PC-9 (cell line): Measurements from ENCODE around the gene IST1. TPM values are rescaled to one million over a fixed set of nuclear protein-coding genes. Genes with fewer than 3 reads are reported as not detected.

Experiments
- BruUV-seq: library from RNA; stranded (reverse); fragments of 400-500 nt; replicated peaks from 2 replicates; lab custom pipeline; 2021; lab: Mats Ljungman, UMichigan
- CTCF ChIA-PET: fragments of 300-600 bp; sonication (Branson Sonifier 250); formaldehyde crosslinking; loops from one replicate; lab custom pipeline; 2022; ENCODE audit warnings: antibody characterized with exemption; lab: Charles Lee
- POLR2A ChIA-PET: fragments of 300-600 bp; sonication (Branson Sonifier 250); formaldehyde crosslinking; loops from one replicate; lab custom pipeline; 2022; ENCODE audit warnings: antibody characterized with exemption; ENCODE audit not compliant: unreplicated experiment; lab: Charles Lee
- DNase-seq, 2 experiments: peaks; one replicate each; pipeline versions ENCODE4 v3.0.0 to v3.0.0-alpha.2; 2015 to 2022; ENCODE audit warnings: mixed read lengths in 1 of 2
- H2AFZ ChIP-seq: fragments of 200-600 bp; sonication (generic); 2 replicates; pipeline ENCODE4 v1.8.1; 2017; ENCODE audit warnings: antibody characterized with exemption
- H3F3A ChIP-seq: fragments of 200-600 bp; sonication (generic); 2 replicates; pipeline ENCODE4 v1.8.1; 2017; ENCODE audit warnings: antibody characterized with exemption, mild to moderate bottlenecking, low read depth; ENCODE audit not compliant: insufficient read depth
- H3K27ac ChIP-seq: fragments of 200-600 bp; sonication (generic); 2 replicates; pipeline ENCODE4 v1.6.1; 2016; ENCODE audit warnings: mixed run types
- H3K27me3 ChIP-seq: fragments of 200-600 bp; sonication (generic); 2 replicates; pipeline ENCODE4 v1.6.1; 2016; ENCODE audit warnings: low read depth, mixed run types; ENCODE audit not compliant: insufficient read depth
- H3K36me3 ChIP-seq: fragments of 200-600 bp; sonication (generic); 2 replicates; pipeline ENCODE4 v1.6.1; 2016; ENCODE audit warnings: low read depth, mixed run types
- H3K4me1 ChIP-seq: fragments of 200-600 bp; sonication (generic); replicated peaks from 2 replicates; pipeline ENCODE4 v1.6.1; 2016; ENCODE audit warnings: mixed run types; ENCODE audit not compliant: insufficient read depth
- H3K4me2 ChIP-seq: fragments of 200-600 bp; sonication (generic); 2 replicates; pipeline ENCODE4 v1.6.1; 2017; ENCODE audit warnings: mixed run types
- H3K4me3 ChIP-seq: fragments of 200-600 bp; sonication (generic); 2 replicates; pipeline ENCODE4 v1.6.1; 2016; ENCODE audit warnings: mixed run types
- H3K79me2 ChIP-seq: fragments of 200-600 bp; sonication (generic); 2 replicates; pipeline ENCODE4 v1.6.1; 2017; ENCODE audit warnings: low read depth, mixed run types
- H3K9me2 ChIP-seq: fragments of 200-600 bp; sonication (generic); 2 replicates; pipeline ENCODE4 v1.8.1; 2017; ENCODE audit warnings: mild to moderate bottlenecking; ENCODE audit not compliant: insufficient read depth
- H3K9me3 ChIP-seq: fragments of 200-600 bp; sonication (generic); 2 replicates; pipeline ENCODE4 v1.8.1; 2016; ENCODE audit warnings: low read depth; ENCODE audit not compliant: insufficient read depth
- H4K20me1 ChIP-seq: fragments of 200-600 bp; sonication (generic); 2 replicates; pipeline ENCODE4 v1.8.1; 2017; ENCODE audit not compliant: insufficient read depth
- CTCF ChIP-seq: fragments of 200-600 bp; sonication (generic); conservative IDR thresholded peaks from 2 replicates; pipeline ENCODE4 v1.6.1; 2017; ENCODE audit warnings: mixed run types, antibody characterized with exemption, mild to moderate bottlenecking, moderate library complexity
- EZH2 ChIP-seq: fragments of 200-600 bp; sonication (generic); IDR thresholded peaks from 2 replicates; pipeline ENCODE4 v1.8.0; 2017; ENCODE audit warnings: antibody characterized with exemption, low read depth
- intact Hi-C: fragments of 100-400 bp; cut with micrococcal nuclease; formaldehyde crosslinking; loops from one replicate; pipeline ENCODE4 v1.10.0; 2022; ENCODE audit not compliant: unreplicated experiment
- total RNA-seq: library from RNA; stranded (reverse); gene quantifications from 2 replicates; pipeline ENCODE4 v1.2.3, GENCODE V29; 2021

The IST1 gene
- total RNA-seq, 1 experiment from 2014 or later: 177 TPM

GRCh38 chr16:71851746-71852145 lies 43.6 kb upstream of the IST1 start:
- CTCF ChIA-PET: no interaction called here
- no peaks in the 10 kb centered on the region for H3K9me3 ChIP-seq
- no peak overlapping the region for H3K27ac ChIP-seq
- peaks cover 8% of the 10 kb centered on the region; the same call in 1 of the 2 replicates for H3K36me3 ChIP-seq
- POLR2A ChIA-PET: interaction anchor here (0.6 kb wide), 1 partner anchor 123 kb away, joined by 3 read pairs; no protein-coding TSS in a partner anchor
- no peaks in the 10 kb centered on the region for H3K27me3 ChIP-seq
- H3K4me1 ChIP-seq: peaks cover 8% of the 10 kb centered on the region
- peaks cover 20% of the 10 kb centered on the region for H3K79me2 ChIP-seq
- TF ChIP-seq EZH2: no peak
- no peak overlapping the region for H3K4me3 ChIP-seq
- no peak overlapping the region for H3K4me2 ChIP-seq
- no peaks in the 10 kb centered on the region for H3F3A ChIP-seq
- H4K20me1 ChIP-seq: 0 out of 2 replicates have a peak, but pooled peaks cover 3% of the 10 kb centered on the region
- H2AFZ ChIP-seq: no peak overlapping the region
- intact Hi-C loops: no loop called here
- no peak for DNase-seq
- H3K9me2 ChIP-seq: no peaks in the 10 kb centered on the region
- no TSS peak for BruUV-seq

- H3K4me1 ChIP-seq: peaks cover 4% of the 10 kb centered on the region
- H3K4me2 ChIP-seq: no peak overlapping the region
- no peaks in the 10 kb centered on the region for H3K9me2 ChIP-seq
- H3F3A ChIP-seq: no peaks in the 10 kb centered on the region
- peaks cover 8% of the 10 kb centered on the region; the same call in 1 of the 2 replicates for H3K36me3 ChIP-seq
- no peak overlapping the region for H3K27ac ChIP-seq
- no peak for DNase-seq
- POLR2A ChIA-PET: interaction anchor here (0.6 kb wide), 1 partner anchor 123 kb away, joined by 3 read pairs; no protein-coding TSS in a partner anchor
- BruUV-seq: no TSS peak
- no peaks in the 10 kb centered on the region for H3K27me3 ChIP-seq
- H4K20me1 ChIP-seq: 0 out of 2 replicates have a peak, but pooled peaks cover 3% of the 10 kb centered on the region
- intact Hi-C loops: no loop called here
- no peaks in the 10 kb centered on the region for H3K9me3 ChIP-seq
- no peak overlapping the region for H3K4me3 ChIP-seq
- peaks cover 16% of the 10 kb centered on the region for H3K79me2 ChIP-seq
- no peak for TF ChIP-seq EZH2
- no peak for TF ChIP-seq CTCF
- H2AFZ ChIP-seq: no peak overlapping the region
- CTCF ChIA-PET: no interaction called here
Observed at GRCh38 chr16:71852158-71852557, 43.2 kb upstream of the IST1 start.

- Histone ChIP-seq H3K27ac (no peak overlapping the region), H2AFZ (no peak overlapping the region), H3K9me3 (no peaks in the 10 kb centered on the region), H4K20me1 (0 out of 2 replicates have a peak, but pooled peaks cover 3% of the 10 kb centered on the region), H3F3A (no peaks in the 10 kb centered on the region), H3K79me2 (peaks cover 12% of the 10 kb centered on the region), H3K4me2 (no peak overlapping the region), H3K4me3 (no peak overlapping the region), H3K27me3 (no peaks in the 10 kb centered on the region), H3K36me3 (peaks cover 8% of the 10 kb centered on the region; the same call in 1 of the 2 replicates), H3K9me2 (no peaks in the 10 kb centered on the region), H3K4me1 (no peaks in the 10 kb centered on the region; the same call in 1 of the 2 replicates)
- no TSS peak for BruUV-seq
- POLR2A ChIA-PET: no interaction called here
- TF ChIP-seq CTCF (no peak), EZH2 (no peak)
- CTCF ChIA-PET: no interaction called here
- no peak for DNase-seq
- intact Hi-C loops: no loop called here
Observed at GRCh38 chr16:71852561-71852960, 42.8 kb upstream of the IST1 start.

GRCh38 chr16:71853413-71853812 lies 41.9 kb upstream of the IST1 start:
- H3K36me3 ChIP-seq: peaks cover 4% of the 10 kb centered on the region; the same call in 1 of the 2 replicates
- H2AFZ ChIP-seq: no peak overlapping the region
- CTCF ChIA-PET: no interaction called here
- no peak for TF ChIP-seq EZH2
- no peak for TF ChIP-seq CTCF
- no peaks in the 10 kb centered on the region for H3K9me3 ChIP-seq
- no peaks in the 10 kb centered on the region for H3K4me1 ChIP-seq
- H3K4me3 ChIP-seq: no peak overlapping the region
- H3K27me3 ChIP-seq: no peaks in the 10 kb centered on the region
- H3K79me2 ChIP-seq: peaks cover 3% of the 10 kb centered on the region; the same call in 1 of the 2 replicates
- H3F3A ChIP-seq: no peaks in the 10 kb centered on the region
- 0 out of 2 replicates have a peak, but pooled peaks cover 3% of the 10 kb centered on the region for H4K20me1 ChIP-seq
- no peak overlapping the region for H3K27ac ChIP-seq
- H3K4me2 ChIP-seq: no peak overlapping the region
- intact Hi-C loops: no loop called here
- no TSS peak for BruUV-seq
- DNase-seq: no peak
- POLR2A ChIA-PET: no interaction called here
- no peaks in the 10 kb centered on the region for H3K9me2 ChIP-seq
